Measurements from ENCODE around the gene ICOSLG.
"Not testable (repeated sequence)": the region's sequence is repeated elsewhere in the genome, so short reads cannot be mapped to it uniquely, and the experiment has no call there.

Gene ICOSLG

DNA sequence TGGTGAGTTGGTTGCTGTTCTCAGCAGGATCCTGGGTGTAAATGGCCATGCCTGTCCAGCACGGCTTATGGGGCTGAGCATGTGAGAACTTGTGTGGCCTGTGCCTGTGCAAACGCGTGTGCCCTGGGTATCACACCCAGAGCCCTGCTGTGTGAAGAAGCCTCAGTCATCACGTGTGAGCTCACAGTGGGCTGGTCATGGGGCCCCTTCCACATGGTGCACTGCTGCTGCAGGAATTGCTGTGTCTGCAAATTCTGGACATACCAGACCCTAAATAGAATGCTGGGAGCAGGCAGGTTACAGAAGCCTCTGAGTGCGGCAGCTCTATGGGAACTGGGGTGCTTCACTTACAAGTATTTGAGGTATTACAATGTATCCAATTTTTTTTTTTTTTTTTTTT lies 17.4 kb downstream of the ICOSLG start:
- DNase-seq (ENCODE audit: low read depth in 2 of 2): not testable (repeated sequence)

DNA sequence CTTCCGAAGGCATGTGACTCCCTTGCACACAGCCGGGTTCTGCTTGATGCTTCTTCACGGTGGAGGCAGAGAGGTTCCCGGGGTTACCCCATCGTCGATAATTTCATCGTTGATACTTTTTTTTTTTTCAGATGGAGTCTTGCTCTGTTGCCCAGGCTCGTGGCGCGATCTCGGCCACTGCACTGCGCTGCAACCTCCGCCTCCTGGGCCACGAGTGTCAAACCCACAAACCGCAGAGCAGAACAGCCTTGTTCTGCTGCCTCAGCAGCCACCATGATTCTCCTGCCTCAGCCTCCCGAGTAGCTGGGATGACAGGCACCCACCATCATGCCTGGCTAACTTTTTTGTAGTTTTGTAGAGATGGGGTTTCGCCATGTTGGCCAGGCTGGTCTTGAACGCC lies 20.1 kb downstream of the ICOSLG start:
- DNase-seq (ENCODE audit: low read depth in 2 of 2): not testable (repeated sequence)

DNA sequence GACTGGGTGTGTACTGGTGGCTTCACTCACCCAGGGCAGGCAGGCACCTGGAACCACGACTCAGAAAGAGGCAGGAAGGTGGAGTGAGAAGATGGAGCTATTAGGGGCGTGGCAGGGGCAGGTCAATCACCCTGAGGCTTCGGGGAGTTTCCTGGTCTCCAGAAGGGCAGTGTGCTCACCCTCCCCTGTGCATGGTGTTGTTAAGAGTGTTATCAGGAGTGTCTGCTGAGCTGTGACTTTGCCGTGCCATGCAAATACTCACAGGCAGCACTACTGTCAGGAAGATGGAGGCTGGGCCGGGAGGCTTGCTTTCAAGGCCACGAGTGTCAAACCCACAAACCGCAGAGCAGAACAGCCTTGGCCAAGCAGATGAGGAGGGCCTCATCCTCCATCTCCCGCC lies 22.3 kb downstream of the ICOSLG start:
- DNase-seq (ENCODE audit: low read depth in 2 of 2): not testable (repeated sequence)

DNA sequence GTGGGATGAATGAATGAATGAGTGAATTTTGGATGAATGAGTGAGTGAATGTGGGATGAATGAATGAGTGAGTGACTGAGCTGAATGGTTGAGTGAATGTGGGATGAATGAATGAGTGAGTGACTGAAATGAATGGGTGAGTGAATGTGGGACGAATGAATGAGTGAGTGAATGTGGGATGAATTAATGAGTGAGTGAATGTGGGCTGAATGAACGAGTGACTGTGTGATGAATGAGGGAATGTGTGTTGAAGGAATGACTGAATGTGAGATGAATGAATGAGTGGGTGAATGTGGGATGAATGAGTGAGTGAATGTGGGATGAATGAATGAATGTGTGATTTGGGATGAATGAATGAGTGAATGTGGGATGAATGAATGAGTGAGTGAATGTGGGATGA lies 28.8 kb downstream of the ICOSLG start:
- not testable (repeated sequence) for DNase-seq (ENCODE audit: low read depth in 2 of 2)

DNA sequence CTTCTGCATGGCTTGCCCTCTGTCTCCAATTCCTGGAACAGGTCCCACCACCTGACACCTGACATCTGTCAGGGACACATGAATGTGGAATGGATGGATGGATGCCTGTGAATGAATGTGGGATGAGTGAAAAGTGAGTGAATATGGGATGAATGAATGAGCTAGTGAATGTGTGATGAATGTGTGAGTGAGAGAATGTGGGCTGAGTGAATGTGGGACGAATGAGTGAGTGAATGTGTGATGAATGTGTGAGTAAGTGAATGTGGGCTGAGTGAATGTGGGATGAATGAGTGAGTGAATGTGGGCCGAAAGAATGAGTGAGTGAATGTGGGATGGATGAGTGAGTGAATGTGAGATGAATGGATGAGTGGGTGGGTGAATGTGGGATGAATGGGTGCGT lies 29.2 kb downstream of the ICOSLG start:
- not testable (repeated sequence) for DNase-seq (ENCODE audit: low read depth in 2 of 2)

DNA sequence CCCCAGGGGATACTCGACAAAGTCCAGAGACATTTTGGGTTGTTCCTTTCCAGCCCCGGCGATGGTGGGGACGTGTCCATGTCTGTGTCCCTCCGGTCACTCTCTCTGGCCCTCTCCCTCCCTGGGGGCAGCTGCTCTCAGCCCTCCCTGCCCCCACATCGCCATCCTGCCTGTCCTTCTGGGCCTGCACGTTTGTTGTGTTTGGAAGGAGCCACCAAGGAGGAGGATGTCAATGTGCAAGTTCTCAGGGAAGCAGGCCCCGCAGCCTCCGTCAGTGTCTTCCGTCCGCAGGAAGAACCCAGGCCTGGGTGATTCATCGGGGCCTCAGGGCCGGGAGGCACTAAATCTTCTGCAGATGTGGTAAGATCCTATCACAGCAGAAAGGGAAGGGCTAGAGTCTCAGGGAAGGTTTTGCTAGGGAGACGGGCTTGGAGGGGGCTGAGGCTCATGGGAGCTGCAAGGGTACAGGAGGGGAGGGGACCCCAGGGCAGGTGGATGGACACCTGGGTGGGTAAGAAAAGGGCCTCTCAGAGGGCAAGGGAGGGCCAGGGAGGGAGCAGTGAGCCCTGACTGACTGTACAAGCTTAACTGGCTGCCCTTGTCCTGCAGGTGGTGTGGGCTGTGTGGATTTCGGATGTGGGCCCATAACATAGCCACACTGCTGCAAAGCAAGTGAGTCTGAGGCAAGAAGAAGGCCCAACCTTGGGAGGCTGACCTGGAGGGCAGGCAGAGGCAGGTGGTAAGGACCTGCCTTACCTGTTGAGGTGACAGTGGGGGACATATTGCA lies 32.7 kb downstream of the ICOSLG start:
- not testable (repeated sequence) for DNase-seq (ENCODE audit: low read depth in 2 of 2)

DNA sequence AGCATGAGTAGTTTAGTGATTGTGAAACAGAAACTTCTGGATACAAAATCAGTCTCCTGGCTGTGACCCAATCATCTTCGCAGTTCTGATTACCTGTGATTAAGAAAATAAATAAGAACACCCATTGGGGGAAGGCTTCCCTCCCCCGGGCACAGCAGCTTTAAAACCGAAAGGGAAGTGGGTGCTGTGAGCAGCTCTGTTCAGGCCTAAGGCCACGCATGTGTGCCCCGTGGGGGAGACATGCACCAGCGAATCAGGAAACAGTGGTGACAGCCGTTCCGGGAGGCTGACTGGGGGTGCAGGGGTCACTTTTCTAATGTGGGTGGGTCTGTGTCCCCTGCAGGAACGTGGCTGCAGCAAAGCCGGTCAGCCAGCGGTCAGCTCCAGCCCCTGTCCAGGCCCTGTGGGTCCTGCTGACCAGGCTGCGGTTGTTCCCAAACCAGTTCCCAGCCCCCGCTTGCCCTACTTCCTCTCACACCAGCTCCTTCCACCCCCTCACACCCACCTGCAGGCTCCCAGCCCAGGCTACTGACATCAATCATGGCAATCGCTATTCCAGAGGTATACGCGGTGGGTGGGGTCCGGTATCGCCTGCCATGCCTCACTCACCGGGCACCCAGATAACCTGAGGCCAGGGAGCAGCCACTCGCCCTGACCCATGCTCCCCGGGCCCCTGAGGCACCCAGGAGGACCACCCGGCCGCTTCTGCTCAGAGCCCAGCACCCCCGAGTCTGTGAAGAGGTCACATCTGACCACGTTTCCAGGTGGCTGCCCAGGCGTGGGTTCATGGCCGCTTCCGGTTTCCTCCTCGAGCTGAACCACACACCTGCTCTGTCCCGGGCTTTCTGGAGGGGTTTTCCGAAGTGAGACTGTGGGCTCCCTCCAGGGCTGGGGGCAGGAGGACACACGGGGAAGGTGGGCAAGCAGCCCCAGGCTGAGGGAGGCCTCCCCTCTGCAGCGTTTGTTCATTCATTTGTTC lies 33.8 kb downstream of the ICOSLG start:
- DNase-seq (ENCODE audit: low read depth in 2 of 2): not testable (repeated sequence)

DNA sequence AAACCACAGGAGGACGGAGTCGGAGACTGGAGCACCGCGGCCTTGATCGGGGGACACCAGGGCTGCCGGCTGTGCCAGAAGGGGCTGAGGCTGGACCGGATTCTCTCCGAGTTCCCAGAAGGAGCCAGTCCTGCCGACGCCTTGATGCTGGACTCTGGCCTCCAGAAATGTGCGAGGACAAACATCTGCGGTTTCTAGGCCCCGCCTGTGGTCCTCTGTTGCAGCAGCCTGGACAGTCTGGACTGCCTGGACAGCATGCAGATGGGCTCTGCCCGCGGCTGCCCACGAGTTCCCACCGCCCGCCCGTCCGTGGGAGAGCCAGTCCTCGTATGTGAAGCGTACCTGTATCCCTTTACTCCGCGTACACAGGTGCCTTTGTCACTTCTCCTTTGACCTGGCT lies 34.6 kb downstream of the ICOSLG start:
- DNase-seq (ENCODE audit: low read depth in 2 of 2): not testable (repeated sequence)

DNA sequence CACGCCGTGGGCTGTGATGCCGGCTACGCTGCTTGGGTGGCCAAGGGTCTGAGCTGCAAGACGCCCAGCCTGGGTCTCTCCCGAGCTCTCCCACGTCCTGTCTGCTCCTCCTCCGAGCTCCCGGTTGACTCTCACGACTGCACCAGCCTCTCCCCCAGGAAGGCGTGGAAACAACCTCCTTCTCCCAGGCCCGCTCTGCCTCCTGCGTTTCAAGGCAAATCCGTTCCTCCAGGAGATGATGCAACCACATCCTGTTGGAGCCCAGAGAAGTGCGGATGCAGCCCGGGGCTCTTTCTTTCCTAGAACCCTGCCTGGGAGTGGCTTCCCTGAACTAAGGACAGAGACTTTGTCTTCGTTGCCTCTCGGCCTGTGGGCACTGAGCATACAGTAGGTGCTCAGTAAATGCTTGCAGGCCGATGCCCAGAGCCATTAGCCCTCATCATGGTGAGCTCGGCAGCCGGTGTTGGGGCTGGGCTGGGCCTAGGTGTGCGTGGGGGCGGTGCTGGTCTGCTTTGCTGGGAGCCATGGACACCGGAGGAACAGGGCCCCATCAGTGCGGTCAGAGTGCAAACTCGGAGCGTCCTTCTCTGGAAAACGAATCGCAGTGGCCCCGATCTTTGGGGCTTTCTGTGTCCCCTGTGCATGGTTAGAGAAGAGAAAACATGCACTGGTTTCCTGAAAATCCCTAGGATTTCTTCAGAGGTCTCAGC lies 38.0 kb downstream of the ICOSLG start:
- not testable (repeated sequence) for DNase-seq (ENCODE audit: low read depth in 2 of 2)

DNA sequence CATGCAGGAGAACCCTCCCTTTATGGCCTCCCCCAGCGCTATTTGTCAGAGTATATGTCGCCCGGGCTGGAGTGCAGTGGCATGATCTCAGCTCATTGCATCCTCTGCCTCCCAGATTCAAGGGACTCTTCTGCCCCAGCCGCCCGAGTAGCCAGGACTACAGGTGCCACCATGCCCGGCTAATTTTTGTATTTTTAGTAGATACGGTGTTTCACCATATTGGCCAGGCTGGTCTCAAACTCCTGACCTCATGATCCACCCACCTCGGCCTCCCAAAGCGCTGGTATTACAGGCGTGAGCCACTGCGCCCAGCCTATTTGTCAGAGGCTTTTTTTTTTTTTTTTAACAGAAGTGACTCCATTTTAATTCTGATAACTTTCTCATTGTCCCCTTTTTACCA lies 40.7 kb downstream of the ICOSLG start:
- DNase-seq (ENCODE audit: low read depth in 2 of 2): not testable (repeated sequence)

DNA sequence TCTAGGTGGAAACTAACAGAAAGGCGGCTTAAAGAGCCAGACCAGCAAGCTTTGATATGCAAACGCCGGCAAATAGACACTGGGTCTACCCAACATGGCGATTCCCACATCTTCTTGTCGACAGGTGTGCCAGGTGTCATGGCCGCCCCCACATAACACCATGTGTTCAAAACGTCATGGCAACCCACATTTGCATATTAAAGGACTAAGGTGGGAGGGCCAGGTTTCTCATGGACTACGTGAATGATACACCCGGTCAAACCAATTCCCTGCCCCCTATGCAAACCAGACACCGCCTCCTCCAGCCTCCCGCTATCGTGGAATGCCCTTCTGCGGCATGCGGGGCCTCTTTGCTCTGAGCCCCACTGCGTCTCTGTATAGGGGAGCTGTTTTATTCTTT lies 41.3 kb downstream of the ICOSLG start:
- no peak for DNase-seq (ENCODE audit: low read depth in 2 of 2)

DNA sequence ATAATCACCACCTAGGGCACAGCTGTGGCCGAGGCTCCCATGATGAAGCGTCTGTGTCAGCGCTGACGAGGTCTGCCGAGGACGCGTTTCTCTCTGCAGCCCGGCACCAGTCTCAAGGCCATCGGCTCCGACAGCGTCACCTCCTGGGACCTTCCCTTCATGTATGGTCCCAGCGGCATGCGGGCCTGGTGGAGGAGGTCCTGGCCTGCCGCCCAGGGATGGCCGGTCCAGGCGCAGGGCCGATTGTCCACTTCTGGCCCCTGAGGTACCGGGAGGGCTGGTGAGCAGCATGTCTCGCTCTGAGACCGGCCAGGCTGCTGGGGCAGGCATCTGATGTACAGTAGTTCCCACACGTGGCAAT lies 43.6 kb downstream of the ICOSLG start:
- DNase-seq (ENCODE audit: low read depth in 2 of 2): not testable (repeated sequence)

DNA sequence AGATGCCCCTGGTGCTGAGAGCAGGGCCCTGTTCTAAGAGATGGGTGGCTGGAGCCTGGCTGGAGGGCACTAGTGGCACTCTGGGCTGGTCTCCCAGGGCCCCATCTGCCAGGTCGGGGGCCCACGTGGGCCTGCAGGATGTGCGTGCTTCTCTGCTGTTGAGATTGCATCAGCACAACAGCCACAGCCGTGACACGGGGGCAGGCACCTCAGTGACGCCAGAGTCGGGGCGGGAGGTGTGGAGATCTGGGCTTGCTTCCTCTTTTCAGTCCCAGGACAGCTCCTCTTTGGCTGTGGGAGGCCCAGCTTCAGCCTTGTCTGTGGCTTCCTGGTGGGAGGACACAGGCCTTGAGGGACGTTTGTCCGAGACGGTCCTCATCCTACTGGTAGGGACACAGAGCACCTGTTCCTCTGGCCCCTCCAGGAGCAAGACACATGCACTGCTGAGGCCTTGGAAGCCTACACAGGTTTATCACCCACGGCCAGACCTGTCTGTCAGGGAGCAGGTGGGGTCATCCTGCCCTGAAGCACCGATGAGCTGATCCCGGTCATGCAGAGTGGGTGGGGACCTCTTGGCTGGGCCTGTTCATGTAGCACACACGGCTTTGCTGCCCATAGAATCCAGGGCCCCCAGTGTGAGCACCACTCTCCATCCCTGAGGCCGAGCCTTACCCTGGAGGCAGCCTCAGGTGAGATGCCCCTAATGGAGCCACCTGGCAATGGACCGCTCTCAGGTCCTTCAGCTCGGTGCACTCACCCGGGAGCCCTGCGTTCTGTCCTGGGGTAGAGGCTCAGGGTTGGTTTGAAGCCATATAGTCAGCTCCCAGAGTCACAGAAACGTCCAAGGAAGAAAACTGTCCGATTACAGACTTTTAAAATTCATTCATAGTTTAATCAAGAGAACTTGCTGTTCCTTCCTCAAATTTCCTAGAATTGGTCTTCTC lies 44.3 kb downstream of the ICOSLG start:
- DNase-seq (ENCODE audit: low read depth in 2 of 2): peak in 1 of 2 donors; percentile 24

DNA sequence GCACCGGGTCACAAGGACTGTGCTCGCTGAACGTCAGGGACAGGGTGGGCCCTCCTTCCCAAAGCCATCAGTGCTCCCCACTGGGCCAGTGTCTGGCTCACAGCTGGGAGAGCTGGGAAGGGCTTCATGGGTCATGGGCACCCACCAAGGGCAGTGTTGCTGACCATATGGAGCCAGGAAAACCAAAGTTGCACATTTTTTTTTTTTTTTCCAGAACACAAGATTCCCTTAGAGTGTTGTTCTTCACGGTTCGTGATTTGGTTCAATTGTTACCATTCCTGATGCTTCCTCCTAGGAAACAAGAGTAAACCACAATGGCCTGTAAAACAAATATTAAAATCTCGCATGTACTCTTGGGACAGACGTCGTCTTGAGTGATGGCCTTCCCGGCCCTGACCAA lies 45.9 kb downstream of the ICOSLG start:
- DNase-seq (ENCODE audit: low read depth in 2 of 2): not testable (repeated sequence)

DNA sequence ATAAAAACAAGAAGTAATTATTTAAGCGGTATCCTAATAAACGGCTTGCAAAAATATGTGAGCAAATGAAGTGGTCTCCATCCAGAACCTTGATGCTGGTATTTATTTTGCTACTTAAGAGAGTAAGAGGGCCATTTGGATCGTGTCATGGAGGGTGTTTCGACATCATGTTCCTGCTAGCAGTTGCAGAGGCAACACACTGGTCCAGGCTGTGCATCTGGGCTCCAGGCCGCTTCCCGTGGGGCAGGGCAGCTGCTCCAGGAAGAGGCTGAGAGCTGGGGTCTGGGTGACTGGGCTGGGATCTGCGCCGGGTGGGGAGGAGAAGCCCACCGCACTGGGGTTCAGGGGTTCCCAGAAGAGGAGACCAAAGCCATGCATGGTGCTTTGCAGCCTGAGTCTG lies 46.3 kb downstream of the ICOSLG start:
- DNase-seq (ENCODE audit: low read depth in 2 of 2): not testable (repeated sequence)

DNA sequence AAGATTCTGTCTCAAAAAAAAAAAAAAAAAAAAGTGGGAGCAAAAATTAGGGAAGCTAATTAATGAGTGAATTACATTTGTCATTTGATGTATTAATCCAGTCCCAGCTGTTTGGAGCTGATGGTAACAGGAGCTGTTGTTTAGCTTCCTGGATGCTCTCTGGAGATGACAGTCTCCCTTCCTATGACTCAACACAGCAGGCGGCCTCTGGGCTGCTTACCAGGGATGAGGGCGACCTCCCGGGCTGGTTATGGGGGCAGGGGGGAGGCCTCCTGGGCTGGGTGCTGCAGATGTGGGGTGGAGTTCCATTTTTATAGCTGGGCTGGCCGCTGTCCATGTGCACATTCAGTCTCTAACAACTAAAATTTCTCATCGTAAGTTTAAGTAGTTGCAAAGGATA lies 47.6 kb downstream of the ICOSLG start:
- DNase-seq (ENCODE audit: low read depth in 2 of 2): not testable (repeated sequence)

DNA sequence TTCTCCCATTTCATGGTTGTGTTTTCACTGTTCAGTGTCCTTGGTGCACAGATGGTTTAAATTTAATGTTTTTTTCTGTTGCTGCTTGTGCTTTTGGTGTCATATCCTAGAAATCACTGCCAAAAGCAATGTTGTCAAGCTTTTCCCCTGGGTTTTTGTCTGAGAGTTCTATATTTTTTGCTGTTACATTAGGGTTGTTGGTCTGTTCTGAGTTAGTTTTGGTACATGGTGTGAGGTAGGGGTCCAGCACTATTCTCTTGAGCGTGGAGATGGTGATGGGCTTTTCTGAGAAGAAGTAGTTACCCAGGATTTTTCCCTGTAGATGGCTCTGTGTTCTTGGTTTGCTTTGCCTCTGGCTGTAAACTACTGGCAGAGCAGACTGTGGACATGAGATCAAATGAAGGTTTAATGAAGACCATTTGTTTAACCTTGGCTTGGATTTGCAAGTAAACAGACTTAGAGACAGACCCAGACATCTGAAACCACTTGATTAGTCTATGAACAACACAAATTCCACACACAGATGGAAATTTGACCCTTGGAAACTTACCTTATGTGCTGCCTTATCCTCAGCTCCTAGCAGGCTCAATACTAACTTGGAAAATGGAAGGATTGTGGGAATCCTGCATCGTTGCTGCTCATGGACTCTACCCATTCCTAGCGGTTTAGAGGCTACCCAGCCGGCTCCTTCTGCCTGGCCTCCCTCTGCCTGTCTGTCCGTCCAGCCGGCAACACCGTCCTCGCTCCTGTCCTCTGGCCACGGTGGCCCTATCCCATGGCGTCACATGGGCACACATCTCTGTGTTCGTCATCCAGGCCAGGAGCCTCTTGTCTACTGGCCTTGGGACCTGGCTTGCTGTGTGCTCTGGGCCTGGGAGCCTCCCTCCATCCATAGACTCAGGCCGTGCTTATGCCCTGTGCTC lies 50.1 kb downstream of the ICOSLG start:
- DNase-seq (ENCODE audit: low read depth in 2 of 2): not testable (repeated sequence)

DNA sequence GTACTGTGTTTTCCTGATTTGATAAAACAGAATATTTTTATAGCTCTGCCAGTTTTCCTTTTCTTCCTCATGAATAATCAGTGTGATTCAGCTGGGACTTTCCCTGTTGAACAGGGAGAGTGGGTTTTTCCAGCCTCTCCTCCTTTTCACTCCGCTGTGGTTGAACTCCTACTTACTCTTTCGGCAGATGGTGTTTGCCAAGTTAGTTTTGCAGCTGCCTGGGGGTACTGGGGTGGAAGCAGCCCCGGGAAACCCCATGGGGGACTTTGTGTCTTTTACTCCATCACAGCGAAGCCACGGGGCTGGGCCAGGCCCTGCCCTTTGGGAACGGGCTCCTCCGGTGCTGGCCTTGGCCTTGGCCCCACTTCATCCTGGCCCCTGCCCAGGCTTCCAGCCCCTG lies 55.9 kb downstream of the ICOSLG start:
- DNase-seq (ENCODE audit: low read depth in 2 of 2): not testable (repeated sequence)

DNA sequence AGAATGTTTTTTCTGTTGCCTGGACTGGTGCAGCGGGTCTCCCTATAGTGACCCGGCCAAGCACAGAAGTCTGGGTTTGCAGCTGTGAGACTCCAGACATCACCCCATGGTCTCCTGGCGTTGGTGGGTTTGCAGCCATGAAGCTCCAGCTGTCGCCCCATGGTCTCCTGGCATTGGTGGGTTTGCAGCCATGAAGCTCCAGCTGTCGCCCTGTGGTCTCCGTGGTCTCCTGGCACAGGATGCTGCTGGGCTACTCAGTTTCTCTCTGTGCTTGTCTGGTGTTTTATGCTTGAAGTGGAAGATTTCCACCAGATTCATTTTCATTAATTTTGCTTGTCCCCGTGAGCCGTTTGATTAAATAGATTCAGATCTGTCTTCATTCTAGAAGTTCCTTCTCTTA lies 58.5 kb downstream of the ICOSLG start:
- not testable (repeated sequence) for DNase-seq (ENCODE audit: low read depth in 2 of 2)

DNA sequence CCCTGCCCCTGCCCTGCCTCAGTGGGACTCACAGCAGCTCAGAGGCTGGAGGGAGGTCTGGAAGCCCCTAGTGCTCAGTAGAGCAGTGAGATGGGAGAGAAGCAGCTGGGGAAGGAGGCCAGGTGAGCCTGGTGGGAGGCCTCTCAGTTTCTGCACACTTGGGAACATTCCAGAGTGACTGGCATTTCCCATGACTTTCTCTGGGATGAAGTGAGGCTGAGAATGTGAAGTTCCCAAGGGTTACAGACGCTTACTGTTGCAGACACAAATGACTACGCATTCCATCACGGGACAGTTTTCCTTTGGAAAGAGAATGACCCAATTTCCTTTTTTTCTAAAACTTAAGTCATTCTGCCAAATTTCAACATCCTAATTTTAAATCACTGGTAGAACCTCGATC lies 59.2 kb downstream of the ICOSLG start:
- DNase-seq (ENCODE audit: low read depth in 2 of 2): not testable (repeated sequence)
